DND-41 (cell line): Measurements from ENCODE around the gene MMP11.

Experiments used
- ATAC-seq: fragments of 200-7000 bp; cut with Tn5 transposase; 3 replicates; pipeline ENCODE4 v1.9.1; 2021; ENCODE audit warnings: low read depth; ENCODE audit not compliant: insufficient read depth
- DNase-seq: peaks from one replicate; pipeline ENCODE4 v3.0.0-alpha.2; 2020
- H2AFZ ChIP-seq: 2 replicates; pipeline ENCODE4 v1.6.0; 2012; ENCODE audit warnings: low read depth, low read length
- H3K27ac ChIP-seq: 2 replicates; pipeline ENCODE4 v1.5.1; 2012; ENCODE audit warnings: low read length, inconsistent platforms
- H3K27me3 ChIP-seq: fragments of 200-600 bp; sonication (generic); 2 replicates; pipeline ENCODE4 v1.6.0; 2012; ENCODE audit warnings: low read length, mild to moderate bottlenecking, inconsistent platforms; ENCODE audit not compliant: insufficient read depth, poor library complexity
- H3K36me3 ChIP-seq: 2 replicates; pipeline ENCODE4 v1.5.1; 2012; ENCODE audit warnings: low read length, inconsistent platforms; ENCODE audit not compliant: insufficient read depth
- H3K4me1 ChIP-seq: 2 replicates; pipeline ENCODE4 v1.5.1; 2012; ENCODE audit warnings: mild to moderate bottlenecking, low read length; ENCODE audit not compliant: insufficient read depth
- H3K4me2 ChIP-seq: 2 replicates; pipeline ENCODE4 v1.6.0; 2012; ENCODE audit warnings: mild to moderate bottlenecking, moderate library complexity, low read length, inconsistent platforms; ENCODE audit not compliant: insufficient read depth
- H3K4me3 ChIP-seq, 2 experiments: fragments of 200-600 bp in 1 of 2; shearing (Covaris generic) in 1 of 2; 2 replicates each; pipeline ENCODE4 v1.5.1; 2012 to 2016; ENCODE audit warnings: inconsistent platforms in 2 of 2, low read length in 2 of 2, mild to moderate bottlenecking in 2 of 2, low read depth in 1 of 2, moderate library complexity in 1 of 2
- H3K79me2 ChIP-seq: 2 replicates; pipeline ENCODE4 v1.6.0; 2012; ENCODE audit warnings: low read length, inconsistent platforms; ENCODE audit not compliant: insufficient read depth
- H3K9ac ChIP-seq: 2 replicates; pipeline ENCODE4 v1.6.0; 2012; ENCODE audit warnings: low read depth, mild to moderate bottlenecking, inconsistent platforms, low read length, moderate library complexity
- H3K9me3 ChIP-seq: 2 replicates; pipeline ENCODE4 v1.5.1; 2012; ENCODE audit warnings: low read length, moderate library complexity, mild to moderate bottlenecking, inconsistent platforms; ENCODE audit not compliant: insufficient read depth, severe bottlenecking
- H4K20me1 ChIP-seq: 2 replicates; pipeline ENCODE4 v1.6.0; 2012; ENCODE audit warnings: low read length; ENCODE audit not compliant: insufficient read depth
- CTCF ChIP-seq: IDR thresholded peaks from 2 replicates; pipeline ENCODE4 v1.5.1; 2012; ENCODE audit warnings: borderline replicate concordance, low read length, moderate library complexity, mild to moderate bottlenecking; ENCODE audit not compliant: poor library complexity, severe bottlenecking; ENCODE audit errors: extremely low read depth
- EZH2 ChIP-seq: IDR thresholded peaks from 3 replicates; pipeline ENCODE4 v1.6.1; 2012; ENCODE audit warnings: borderline replicate concordance, low read depth, mild to moderate bottlenecking, moderate library complexity, low read length, inconsistent platforms; ENCODE audit not compliant: severe bottlenecking

MMP11 gene

GRCh38 chr22:23775779-23776375, 3.2 kb downstream of the MMP11 start:
- Histone ChIP-seq H3K9ac (no peak overlapping the region), H4K20me1 (no peaks in the 10 kb centered on the region), H3K27me3 (no peaks in the 10 kb centered on the region), H3K4me1 (peaks cover 8% of the 10 kb centered on the region), H3K9me3 (no peaks in the 10 kb centered on the region), H3K4me3 (no peak overlapping the region), H3K79me2 (no peaks in the 10 kb centered on the region), H2AFZ (no peak overlapping the region), H3K36me3 (no peaks in the 10 kb centered on the region), H3K4me2 (no peak overlapping the region), H3K27ac (no peak overlapping the region)
- ATAC-seq (no peak), DNase-seq (no peak)
- no peak for TF ChIP-seq CTCF
- TF ChIP-seq EZH2 = no peak

GRCh38 chr22:23777776-23778576, 5.3 kb downstream of the MMP11 start:
- no peaks in the 10 kb centered on the region for H3K36me3 ChIP-seq
- H3K4me2 ChIP-seq = no peak overlapping the region
- TF ChIP-seq EZH2 = no peak
- TF ChIP-seq CTCF = no peak
- H2AFZ ChIP-seq = no peak overlapping the region
- H3K27ac ChIP-seq = no peak overlapping the region
- H4K20me1 ChIP-seq = no peaks in the 10 kb centered on the region
- no peaks in the 10 kb centered on the region for H3K27me3 ChIP-seq
- H3K9me3 ChIP-seq = no peaks in the 10 kb centered on the region
- H3K4me3 ChIP-seq = no peak overlapping the region
- H3K4me1 ChIP-seq = no peaks in the 10 kb centered on the region
- DNase-seq = no peak
- H3K79me2 ChIP-seq = no peaks in the 10 kb centered on the region
- no peak for ATAC-seq
- H3K9ac ChIP-seq = no peak overlapping the region

GRCh38 chr22:23778577-23778900, 5.9 kb downstream of the MMP11 start:
- Histone ChIP-seq H3K79me2 (no peaks in the 10 kb centered on the region), H3K4me1 (no peaks in the 10 kb centered on the region), H3K36me3 (no peaks in the 10 kb centered on the region), H3K4me3 (no peak overlapping the region), H3K9me3 (no peaks in the 10 kb centered on the region), H3K9ac (no peak overlapping the region), H2AFZ (no peak overlapping the region), H4K20me1 (no peaks in the 10 kb centered on the region), H3K4me2 (no peak overlapping the region), H3K27me3 (no peaks in the 10 kb centered on the region), H3K27ac (no peak overlapping the region)
- no peak for ATAC-seq
- TF ChIP-seq CTCF (no peak), EZH2 (no peak)
- no peak for DNase-seq
